22Rv1 (cell line): Measurements from ENCODE around the gene DDX23.

Source experiments
- ZFX ChIP-seq: fragments of 450-650 bp; IDR thresholded peaks from 2 replicates; pipeline ENCODE4 v1.6.1; 2017; ENCODE audit warnings: antibody characterized with exemption, borderline replicate concordance
- TF ChIP-seq, protein P1 (sequence below): fragments of 450-650 bp; IDR thresholded peaks from 2 replicates; pipeline ENCODE4 v1.5.1; 2017; ENCODE audit warnings: mild to moderate bottlenecking

DNA sequence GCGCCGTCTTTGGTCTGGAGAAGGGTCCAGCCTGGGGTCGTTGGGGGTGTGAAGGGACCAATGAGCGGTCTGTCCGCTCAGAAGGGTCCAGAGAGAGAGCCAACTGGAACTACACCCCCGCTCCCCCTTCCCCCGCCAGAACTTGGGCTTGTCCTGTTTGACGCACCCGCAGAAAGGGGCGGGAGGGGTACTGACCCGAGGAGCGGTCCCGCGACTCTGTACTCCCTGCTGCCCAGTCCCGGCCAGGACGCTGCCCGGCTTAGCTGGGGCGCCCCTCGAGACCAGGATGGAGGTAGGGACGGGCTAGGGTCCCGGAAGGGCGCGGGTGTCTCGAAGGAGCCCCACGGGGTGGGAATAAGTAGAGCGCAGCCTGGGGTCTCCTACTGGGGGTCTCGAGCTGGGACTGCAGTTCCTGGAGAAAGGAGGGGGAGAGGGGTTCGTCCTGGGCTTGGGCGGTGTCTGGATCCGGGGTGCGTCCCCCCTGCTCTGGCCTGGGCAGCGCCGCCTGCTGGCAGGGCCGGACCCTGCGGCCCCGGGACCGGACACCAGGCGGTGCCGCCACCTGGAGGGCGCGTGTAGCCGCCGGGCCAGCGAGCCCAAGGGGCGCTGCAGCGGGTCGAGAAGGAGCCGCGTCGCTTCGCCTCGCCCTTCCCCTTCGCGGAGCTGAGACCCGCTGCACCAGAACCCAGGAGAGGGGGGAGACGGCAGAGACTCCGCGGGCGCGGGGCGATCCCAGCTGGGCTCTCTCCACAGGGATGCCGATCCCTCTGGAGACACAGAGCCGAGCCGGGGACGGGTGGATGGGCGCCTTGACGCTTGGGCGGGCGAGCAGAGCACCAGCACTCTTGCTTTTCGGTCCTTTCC, 37.5 kb downstream of the DDX23 start:
- TF ChIP-seq, protein P1, sequence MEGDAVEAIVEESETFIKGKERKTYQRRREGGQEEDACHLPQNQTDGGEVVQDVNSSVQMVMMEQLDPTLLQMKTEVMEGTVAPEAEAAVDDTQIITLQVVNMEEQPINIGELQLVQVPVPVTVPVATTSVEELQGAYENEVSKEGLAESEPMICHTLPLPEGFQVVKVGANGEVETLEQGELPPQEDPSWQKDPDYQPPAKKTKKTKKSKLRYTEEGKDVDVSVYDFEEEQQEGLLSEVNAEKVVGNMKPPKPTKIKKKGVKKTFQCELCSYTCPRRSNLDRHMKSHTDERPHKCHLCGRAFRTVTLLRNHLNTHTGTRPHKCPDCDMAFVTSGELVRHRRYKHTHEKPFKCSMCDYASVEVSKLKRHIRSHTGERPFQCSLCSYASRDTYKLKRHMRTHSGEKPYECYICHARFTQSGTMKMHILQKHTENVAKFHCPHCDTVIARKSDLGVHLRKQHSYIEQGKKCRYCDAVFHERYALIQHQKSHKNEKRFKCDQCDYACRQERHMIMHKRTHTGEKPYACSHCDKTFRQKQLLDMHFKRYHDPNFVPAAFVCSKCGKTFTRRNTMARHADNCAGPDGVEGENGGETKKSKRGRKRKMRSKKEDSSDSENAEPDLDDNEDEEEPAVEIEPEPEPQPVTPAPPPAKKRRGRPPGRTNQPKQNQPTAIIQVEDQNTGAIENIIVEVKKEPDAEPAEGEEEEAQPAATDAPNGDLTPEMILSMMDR, result peak; percentile 100
- no peak for TF ChIP-seq ZFX
